Thyroid gland (tissue), 4 donors: ENCODE measurements around the gene TINAGL1.

Experiments used
- POLR2A ChIP-seq, 2 donors: fragments of 450-650 bp; IDR thresholded peaks; one replicate each; pipeline ENCODE4 v1.6.1; 2017; ENCODE audit warnings: antibody characterized with exemption in 2 of 2, mild to moderate bottlenecking in 2 of 2, moderate library complexity in 1 of 2
- TF ChIP-seq, protein P1 (sequence below), 6 experiments: fragments of 200-600 bp in 3 of 6; fragments of 450-650 bp in 3 of 6; sonication (generic) in 3 of 6; IDR thresholded peaks; one replicate each; pipeline ENCODE4 v1.5.1; 2016 to 2019; ENCODE audit warnings: antibody characterized with exemption in 6 of 6, mild to moderate bottlenecking in 2 of 6, inconsistent platforms in 1 of 6, moderate library complexity in 1 of 6

DNA sequence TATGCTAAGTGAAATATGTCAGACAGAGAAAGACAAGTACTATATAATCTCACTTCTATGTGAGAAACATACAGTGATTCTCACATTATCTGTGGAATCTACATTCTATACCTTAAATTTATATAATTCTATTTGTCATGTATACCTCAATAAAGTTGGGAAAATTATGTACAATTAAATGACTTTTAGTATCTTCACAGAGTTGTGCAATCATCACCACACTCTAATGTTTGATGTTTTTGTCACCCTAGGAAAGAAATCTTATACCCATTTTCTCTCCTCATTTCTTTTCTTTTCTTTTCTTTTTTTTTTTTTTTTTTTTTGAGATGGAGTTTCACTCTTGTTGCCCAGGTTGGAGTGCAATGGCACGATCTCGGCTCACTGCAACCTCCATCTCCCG lies 37.0 kb upstream of the TINAGL1 start:
- TF ChIP-seq, protein P1, sequence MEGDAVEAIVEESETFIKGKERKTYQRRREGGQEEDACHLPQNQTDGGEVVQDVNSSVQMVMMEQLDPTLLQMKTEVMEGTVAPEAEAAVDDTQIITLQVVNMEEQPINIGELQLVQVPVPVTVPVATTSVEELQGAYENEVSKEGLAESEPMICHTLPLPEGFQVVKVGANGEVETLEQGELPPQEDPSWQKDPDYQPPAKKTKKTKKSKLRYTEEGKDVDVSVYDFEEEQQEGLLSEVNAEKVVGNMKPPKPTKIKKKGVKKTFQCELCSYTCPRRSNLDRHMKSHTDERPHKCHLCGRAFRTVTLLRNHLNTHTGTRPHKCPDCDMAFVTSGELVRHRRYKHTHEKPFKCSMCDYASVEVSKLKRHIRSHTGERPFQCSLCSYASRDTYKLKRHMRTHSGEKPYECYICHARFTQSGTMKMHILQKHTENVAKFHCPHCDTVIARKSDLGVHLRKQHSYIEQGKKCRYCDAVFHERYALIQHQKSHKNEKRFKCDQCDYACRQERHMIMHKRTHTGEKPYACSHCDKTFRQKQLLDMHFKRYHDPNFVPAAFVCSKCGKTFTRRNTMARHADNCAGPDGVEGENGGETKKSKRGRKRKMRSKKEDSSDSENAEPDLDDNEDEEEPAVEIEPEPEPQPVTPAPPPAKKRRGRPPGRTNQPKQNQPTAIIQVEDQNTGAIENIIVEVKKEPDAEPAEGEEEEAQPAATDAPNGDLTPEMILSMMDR (IDR thresholded peaks at IDR 0.05) = no peak
- no peak for TF ChIP-seq POLR2A (IDR thresholded peaks at IDR 0.05)
